LNCAP (cell line): ENCODE data around the gene FUCA1.
A peak's percentile ranks its signal among the peaks of the same experiment; 100 is the strongest.

Source experiments
- TF ChIP-seq, protein P1 (sequence below): fragments of 450-650 bp; IDR thresholded peaks from 2 replicates; pipeline ENCODE4 v1.5.1; 2017; ENCODE audit warnings: mild to moderate bottlenecking

Gene FUCA1

GRCh38 chr1:23824711-23825075 lies 43.4 kb downstream of the FUCA1 start:
- TF ChIP-seq, protein P1, sequence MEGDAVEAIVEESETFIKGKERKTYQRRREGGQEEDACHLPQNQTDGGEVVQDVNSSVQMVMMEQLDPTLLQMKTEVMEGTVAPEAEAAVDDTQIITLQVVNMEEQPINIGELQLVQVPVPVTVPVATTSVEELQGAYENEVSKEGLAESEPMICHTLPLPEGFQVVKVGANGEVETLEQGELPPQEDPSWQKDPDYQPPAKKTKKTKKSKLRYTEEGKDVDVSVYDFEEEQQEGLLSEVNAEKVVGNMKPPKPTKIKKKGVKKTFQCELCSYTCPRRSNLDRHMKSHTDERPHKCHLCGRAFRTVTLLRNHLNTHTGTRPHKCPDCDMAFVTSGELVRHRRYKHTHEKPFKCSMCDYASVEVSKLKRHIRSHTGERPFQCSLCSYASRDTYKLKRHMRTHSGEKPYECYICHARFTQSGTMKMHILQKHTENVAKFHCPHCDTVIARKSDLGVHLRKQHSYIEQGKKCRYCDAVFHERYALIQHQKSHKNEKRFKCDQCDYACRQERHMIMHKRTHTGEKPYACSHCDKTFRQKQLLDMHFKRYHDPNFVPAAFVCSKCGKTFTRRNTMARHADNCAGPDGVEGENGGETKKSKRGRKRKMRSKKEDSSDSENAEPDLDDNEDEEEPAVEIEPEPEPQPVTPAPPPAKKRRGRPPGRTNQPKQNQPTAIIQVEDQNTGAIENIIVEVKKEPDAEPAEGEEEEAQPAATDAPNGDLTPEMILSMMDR = no peak

DNA sequence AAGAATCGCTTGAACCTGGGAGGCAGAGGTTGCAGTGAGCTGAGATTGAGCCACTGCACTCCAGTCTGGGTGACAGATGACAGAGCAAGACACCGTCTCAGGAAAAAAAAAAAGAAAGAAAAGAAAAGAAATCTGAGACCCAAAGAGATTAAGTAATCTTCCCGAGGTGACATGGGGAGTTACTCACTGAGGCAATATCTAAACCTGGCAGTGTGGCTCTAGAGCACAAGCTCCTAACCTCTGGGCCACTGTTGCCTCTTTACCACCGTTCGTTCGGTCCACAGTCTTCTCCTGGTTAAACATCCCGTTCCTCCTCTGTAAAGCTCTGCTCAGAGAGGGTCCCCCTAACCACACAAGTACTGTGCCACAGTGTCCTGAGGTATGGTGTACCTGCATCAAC lies 44.3 kb downstream of the FUCA1 start:
- TF ChIP-seq, protein P1 = no peak

GRCh38 chr1:23817633-23818032 lies 50.5 kb downstream of the FUCA1 start:
- TF ChIP-seq, protein P1 = no peak

GRCh38 chr1:23816906-23817305 lies 51.2 kb downstream of the FUCA1 start:
- TF ChIP-seq, protein P1 = no peak

- TF ChIP-seq, protein P1 = no peak
Measured at GRCh38 chr1:23816361-23816760, 51.7 kb downstream of the FUCA1 start.

GRCh38 chr1:23814016-23814415 lies 54.1 kb downstream of the FUCA1 start:
- TF ChIP-seq, protein P1 = no peak

GRCh38 chr1:23810818-23811540 lies 57.1 kb downstream of the FUCA1 start:
- TF ChIP-seq, protein P1 = peak; percentile 62

GRCh38 chr1:23809751-23810171 lies 58.3 kb downstream of the FUCA1 start:
- TF ChIP-seq, protein P1 = peak; percentile 60
